ENCODE measurements around the gene MADD. TPM values are rescaled to one million over a fixed set of nuclear protein-coding genes. Genes with fewer than 3 reads are reported as not detected.

MADD gene
- total RNA-seq, 1 experiment from 2014 or later: 42.9 TPM

DNA sequence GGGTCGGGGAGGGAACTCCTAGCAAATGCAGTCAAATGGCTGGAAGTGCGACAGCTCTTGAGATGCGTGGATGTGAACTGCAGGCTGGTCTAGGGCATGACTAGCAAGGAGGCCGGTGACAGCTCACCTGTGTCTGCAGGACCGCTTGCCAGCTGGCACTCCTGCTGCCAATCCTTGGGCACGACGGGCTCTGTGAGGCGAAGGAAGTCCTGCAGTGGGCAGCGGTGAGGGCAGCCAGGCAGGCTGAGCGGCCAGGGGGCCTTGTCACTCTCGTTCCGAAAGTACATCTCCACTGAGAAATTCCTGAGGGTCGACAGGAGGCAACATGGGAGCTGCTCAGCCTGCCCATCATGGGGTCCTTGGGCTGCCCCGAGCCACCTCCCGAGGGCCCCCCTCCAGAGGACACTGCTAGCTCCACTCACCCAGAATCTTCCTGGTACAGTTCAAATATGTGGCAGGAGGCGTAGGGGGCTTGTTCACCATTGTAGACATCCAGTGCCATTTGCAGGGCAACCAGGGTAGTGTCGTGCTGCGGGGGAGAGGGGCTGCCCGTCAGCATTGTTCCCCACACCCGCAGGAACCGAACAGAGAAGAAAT is 27.2 kb upstream of the MADD start:
- Mint-ChIP-seq H3K9me3 (ENCODE audit: low read depth, unreplicated experiment) (no peaks in the 10 kb centered on the region), H3K4me1 (ENCODE audit: low read depth, unreplicated experiment) (no peaks in the 10 kb centered on the region), H3K4me3 (ENCODE audit: low read depth, unreplicated experiment) (no peak overlapping the region), H3K36me3 (ENCODE audit: insufficient read depth, unreplicated experiment) (peaks cover 25% of the 10 kb centered on the region), H3K27ac (ENCODE audit: unreplicated experiment) (no peak overlapping the region), H3K27me3 (ENCODE audit: unreplicated experiment) (no peaks in the 10 kb centered on the region)
- intact Hi-C loops (cut with micrococcal nuclease; ENCODE audit: unreplicated experiment): no loop called here
- TF ChIP-seq, protein P1, sequence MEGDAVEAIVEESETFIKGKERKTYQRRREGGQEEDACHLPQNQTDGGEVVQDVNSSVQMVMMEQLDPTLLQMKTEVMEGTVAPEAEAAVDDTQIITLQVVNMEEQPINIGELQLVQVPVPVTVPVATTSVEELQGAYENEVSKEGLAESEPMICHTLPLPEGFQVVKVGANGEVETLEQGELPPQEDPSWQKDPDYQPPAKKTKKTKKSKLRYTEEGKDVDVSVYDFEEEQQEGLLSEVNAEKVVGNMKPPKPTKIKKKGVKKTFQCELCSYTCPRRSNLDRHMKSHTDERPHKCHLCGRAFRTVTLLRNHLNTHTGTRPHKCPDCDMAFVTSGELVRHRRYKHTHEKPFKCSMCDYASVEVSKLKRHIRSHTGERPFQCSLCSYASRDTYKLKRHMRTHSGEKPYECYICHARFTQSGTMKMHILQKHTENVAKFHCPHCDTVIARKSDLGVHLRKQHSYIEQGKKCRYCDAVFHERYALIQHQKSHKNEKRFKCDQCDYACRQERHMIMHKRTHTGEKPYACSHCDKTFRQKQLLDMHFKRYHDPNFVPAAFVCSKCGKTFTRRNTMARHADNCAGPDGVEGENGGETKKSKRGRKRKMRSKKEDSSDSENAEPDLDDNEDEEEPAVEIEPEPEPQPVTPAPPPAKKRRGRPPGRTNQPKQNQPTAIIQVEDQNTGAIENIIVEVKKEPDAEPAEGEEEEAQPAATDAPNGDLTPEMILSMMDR (IDR thresholded peaks at IDR 0.05; ENCODE audit: unreplicated experiment): no peak
- DNase-seq: no peak
- BruUV-seq (replicated peaks): no TSS peak
- CTCF ChIA-PET: interaction anchor here (1.7 kb wide), 1 partner anchor 17 kb away, joined by 4 read pairs; no protein-coding TSS in a partner anchor

DNA sequence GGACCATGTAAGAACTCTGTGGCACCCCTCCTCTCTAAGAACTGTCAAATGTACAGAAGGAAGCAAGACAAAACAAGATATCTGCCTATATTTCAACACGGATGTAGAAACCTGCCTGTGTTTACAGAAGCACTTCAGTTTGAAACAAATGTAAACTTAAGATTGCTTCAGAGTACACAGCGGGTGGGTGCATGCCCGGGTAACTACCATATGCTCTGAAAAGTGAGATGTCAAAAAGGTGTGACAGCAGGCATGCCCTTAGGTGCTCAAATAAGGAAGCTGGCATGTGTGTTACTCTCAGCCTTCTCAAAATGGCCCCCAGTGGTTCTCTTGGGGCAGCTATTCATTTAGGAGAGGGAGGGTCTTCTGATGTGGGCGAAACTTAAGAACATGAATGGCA is 26.5 kb upstream of the MADD start:
- Mint-ChIP-seq H3K27ac (ENCODE audit: unreplicated experiment) (no peak overlapping the region), H3K9me3 (ENCODE audit: low read depth, unreplicated experiment) (no peaks in the 10 kb centered on the region), H3K27me3 (ENCODE audit: unreplicated experiment) (no peaks in the 10 kb centered on the region), H3K4me1 (ENCODE audit: low read depth, unreplicated experiment) (no peaks in the 10 kb centered on the region), H3K4me3 (ENCODE audit: low read depth, unreplicated experiment) (no peak overlapping the region), H3K36me3 (ENCODE audit: insufficient read depth, unreplicated experiment) (peaks cover 29% of the 10 kb centered on the region)
- intact Hi-C loops (cut with micrococcal nuclease; ENCODE audit: unreplicated experiment): no loop called here
- CTCF ChIA-PET: no interaction called here
- no TSS peak for BruUV-seq (replicated peaks)
- no peak for DNase-seq
- TF ChIP-seq, protein P1 (IDR thresholded peaks at IDR 0.05; ENCODE audit: unreplicated experiment): no peak

DNA sequence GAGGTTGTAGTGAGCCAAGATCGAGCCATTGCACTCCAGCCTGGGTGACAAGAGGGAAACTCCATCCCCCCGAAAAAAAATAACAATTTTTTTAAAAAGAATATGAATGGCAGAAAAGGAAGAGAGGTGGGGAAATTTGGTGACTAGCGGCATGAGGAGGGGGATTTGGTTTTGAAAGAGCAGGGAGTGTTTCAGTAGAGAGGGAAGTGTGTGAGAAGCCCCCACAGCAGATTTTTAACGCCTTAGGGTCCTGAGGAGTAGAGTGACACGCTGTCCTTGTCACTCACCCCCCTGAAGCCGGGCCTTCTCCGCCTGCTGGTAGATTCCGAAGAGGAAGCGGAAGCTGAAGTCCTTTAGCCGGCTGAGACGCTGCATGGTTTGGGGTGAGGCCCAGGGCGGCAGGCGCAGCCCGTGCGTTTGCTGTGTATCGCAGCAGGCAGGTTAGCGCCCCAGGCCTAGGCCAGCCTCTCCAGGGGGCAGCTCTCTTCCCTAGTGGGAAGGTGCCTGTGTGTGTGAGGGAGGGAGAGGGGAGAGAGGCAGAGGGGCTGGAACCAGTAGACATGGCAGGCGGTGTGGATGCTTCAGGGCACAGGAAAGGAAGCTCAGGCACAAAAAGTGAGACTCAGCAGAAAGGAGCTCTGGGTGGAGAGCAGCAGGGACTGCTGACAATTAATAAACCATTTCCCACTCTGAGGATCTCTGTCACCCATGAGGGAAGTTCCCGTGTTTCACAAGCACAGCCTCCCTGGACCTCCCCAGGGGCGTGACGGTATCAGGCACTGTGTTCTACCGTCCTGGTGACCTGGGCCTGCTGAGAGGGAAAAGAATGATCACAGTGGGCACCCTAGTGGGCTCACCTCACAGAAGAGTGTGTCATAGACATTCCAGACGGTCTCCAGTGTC is 25.2 kb upstream of the MADD start:
- TF ChIP-seq, protein P1 (IDR thresholded peaks at IDR 0.05; ENCODE audit: unreplicated experiment): no peak
- Mint-ChIP-seq H3K27me3 (ENCODE audit: unreplicated experiment) (no peaks in the 10 kb centered on the region), H3K27ac (ENCODE audit: unreplicated experiment) (no peak overlapping the region), H3K9me3 (ENCODE audit: low read depth, unreplicated experiment) (no peaks in the 10 kb centered on the region), H3K4me1 (ENCODE audit: low read depth, unreplicated experiment) (no peaks in the 10 kb centered on the region), H3K36me3 (ENCODE audit: insufficient read depth, unreplicated experiment) (peaks cover 37% of the 10 kb centered on the region), H3K4me3 (ENCODE audit: low read depth, unreplicated experiment) (no peak overlapping the region)
- no peak for DNase-seq
- intact Hi-C loops (cut with micrococcal nuclease; ENCODE audit: unreplicated experiment): no loop called here
- BruUV-seq (replicated peaks): no TSS peak
- CTCF ChIA-PET: no interaction called here

DNA sequence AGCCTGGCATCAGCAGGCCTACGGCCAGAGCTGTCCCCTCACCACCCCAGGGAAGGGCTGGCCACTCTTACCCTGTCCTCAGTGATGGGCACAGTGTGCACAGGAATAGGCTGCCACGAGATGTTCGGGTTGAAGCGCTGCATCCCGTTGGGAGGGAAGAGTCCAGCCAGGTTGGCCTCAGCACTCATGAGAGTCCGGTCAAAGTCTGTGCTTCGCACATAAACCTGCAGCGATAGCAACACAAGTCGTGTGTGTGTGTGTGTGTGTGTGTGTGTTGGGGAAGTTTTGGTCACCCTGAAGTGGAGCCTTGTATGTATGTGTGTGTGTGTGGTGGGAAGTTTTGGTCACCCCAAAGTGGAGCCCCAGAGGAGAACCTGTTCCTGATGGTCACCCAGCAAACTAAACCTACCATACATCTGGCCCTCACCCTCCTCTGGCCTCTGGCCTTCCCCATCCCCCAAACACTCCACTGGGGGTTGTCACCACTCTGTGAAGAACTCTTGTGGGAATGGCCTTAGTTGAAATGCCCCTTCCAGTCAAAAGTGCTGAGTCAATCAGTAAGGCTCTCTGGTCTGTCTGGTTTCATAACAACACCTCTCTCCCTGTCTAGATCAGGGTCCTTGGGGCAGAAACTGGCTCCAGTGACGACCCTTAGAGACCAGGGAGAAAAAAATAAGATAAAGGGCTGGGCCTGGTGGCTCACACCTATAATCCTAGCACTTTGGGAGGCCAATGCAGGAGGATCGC is 24.1 kb upstream of the MADD start:
- no peaks in the 10 kb centered on the region for H3K27me3 Mint-ChIP-seq (ENCODE audit: unreplicated experiment)
- CTCF ChIA-PET: no interaction called here
- H3K4me3 Mint-ChIP-seq (ENCODE audit: low read depth, unreplicated experiment): no peak overlapping the region
- DNase-seq: no peak
- BruUV-seq (replicated peaks): no TSS peak
- no peak overlapping the region for H3K27ac Mint-ChIP-seq (ENCODE audit: unreplicated experiment)
- H3K36me3 Mint-ChIP-seq (ENCODE audit: insufficient read depth, unreplicated experiment): peaks cover 28% of the 10 kb centered on the region
- H3K4me1 Mint-ChIP-seq (ENCODE audit: low read depth, unreplicated experiment): no peaks in the 10 kb centered on the region
- TF ChIP-seq, protein P1 (IDR thresholded peaks at IDR 0.05; ENCODE audit: unreplicated experiment): no peak
- no peaks in the 10 kb centered on the region for H3K9me3 Mint-ChIP-seq (ENCODE audit: low read depth, unreplicated experiment)
- intact Hi-C loops (cut with micrococcal nuclease; ENCODE audit: unreplicated experiment): no loop called here

Data from Calu3 (cell line).